Neural cell (in vitro differentiated cells): ENCODE data around the gene HPS5. TPM values are rescaled to one million over a fixed set of nuclear protein-coding genes. Genes with fewer than 3 reads are reported as not detected.

Source experiments
- H2AFZ ChIP-seq: fragments of 200-600, 300-800 bp; sonication (generic), shearing (Covaris generic); 2 replicates; pipeline ENCODE4 v1.6.0; 2014; ENCODE audit warnings: low read depth, mild to moderate bottlenecking, antibody characterized with exemption, low read length, moderate library complexity
- H3F3A ChIP-seq: fragments of 200-600 bp; shearing (Covaris generic); 2 replicates; pipeline ENCODE4 v1.6.1; 2016; ENCODE audit warnings: mild to moderate bottlenecking, moderate library complexity, mixed read lengths, antibody characterized with exemption, low read length; ENCODE audit not compliant: insufficient read depth, poor library complexity, severe bottlenecking
- H3K27ac ChIP-seq: fragments of 200-600, 300-800 bp; sonication (generic), shearing (Covaris generic); 2 replicates; pipeline ENCODE4 v1.5.1; 2014; ENCODE audit warnings: mild to moderate bottlenecking, low read length, moderate library complexity
- H3K27me3 ChIP-seq: fragments of 300-800, 200-600 bp; sonication (generic), shearing (Covaris generic); 2 replicates; pipeline ENCODE4 v1.6.0; 2014; ENCODE audit warnings: mild to moderate bottlenecking, low read depth, low read length, moderate library complexity; ENCODE audit not compliant: insufficient read depth
- H3K36me3 ChIP-seq: fragments of 300-800, 200-600 bp; sonication (generic), shearing (Covaris generic); 2 replicates; pipeline ENCODE4 v1.5.1; 2014; ENCODE audit warnings: mild to moderate bottlenecking, antibody characterized with exemption, low read length, moderate library complexity; ENCODE audit not compliant: insufficient read depth
- H3K4me2 ChIP-seq: fragments of 300-800, 200-600 bp; sonication (generic), shearing (Covaris generic); 2 replicates; pipeline ENCODE4 v1.6.0; 2014; ENCODE audit warnings: mild to moderate bottlenecking, low read length
- H3K4me3 ChIP-seq: fragments of 300-800, 200-600 bp; sonication (generic), shearing (Covaris generic); 2 replicates; pipeline ENCODE4 v1.5.1; 2014; ENCODE audit warnings: mild to moderate bottlenecking, low read length, moderate library complexity
- H3K79me2 ChIP-seq: fragments of 200-600 bp; shearing (Covaris generic); replicated peaks from 2 replicates; pipeline ENCODE4 v1.6.0; 2014; ENCODE audit warnings: mild to moderate bottlenecking, low read length, moderate library complexity; ENCODE audit not compliant: insufficient read depth
- H3K9ac ChIP-seq: fragments of 300-800, 200-600 bp; sonication (generic), shearing (Covaris generic); 2 replicates; pipeline ENCODE4 v1.6.1; 2016; ENCODE audit warnings: mild to moderate bottlenecking, low read length, mixed read lengths
- H3K9me2 ChIP-seq: fragments of 200-600 bp; shearing (Covaris generic); 2 replicates; pipeline ENCODE4 v1.6.1; 2016; ENCODE audit warnings: mild to moderate bottlenecking, low read length, mixed read lengths; ENCODE audit not compliant: insufficient read depth
- H3K9me3 ChIP-seq: fragments of 200-600, 300-800 bp; sonication (generic), shearing (Covaris generic); 2 replicates; pipeline ENCODE4 v1.6.1; 2016; ENCODE audit warnings: mild to moderate bottlenecking, mixed run types, low read length, moderate library complexity, mixed read lengths
- H4K20me1 ChIP-seq: fragments of 200-600 bp; shearing (Covaris generic); 2 replicates; pipeline ENCODE4 v1.6.1; 2016; ENCODE audit warnings: mild to moderate bottlenecking, mixed run types; ENCODE audit not compliant: insufficient read depth
- EP300 ChIP-seq: fragments of 450-650 bp; conservative IDR thresholded peaks from 2 replicates; pipeline ENCODE4 v1.6.1; 2014; ENCODE audit warnings: antibody characterized with exemption, mild to moderate bottlenecking, moderate library complexity; ENCODE audit not compliant: poor library complexity, severe bottlenecking
- EZH2 ChIP-seq: fragments of 200-600, 300-800 bp; shearing (Covaris generic), sonication (generic); IDR thresholded peaks from 2 replicates; pipeline ENCODE4 v1.6.1; 2014; ENCODE audit warnings: antibody characterized with exemption, low read length, borderline replicate concordance, mild to moderate bottlenecking; ENCODE audit not compliant: insufficient read depth, poor library complexity, severe bottlenecking
- MXI1 ChIP-seq: fragments of 450-650 bp; conservative IDR thresholded peaks from 2 replicates; pipeline ENCODE4 v1.6.1; 2014; ENCODE audit warnings: antibody characterized with exemption, mild to moderate bottlenecking; ENCODE audit not compliant: poor library complexity, severe bottlenecking
- POLR2AphosphoS5 ChIP-seq: IDR thresholded peaks from 2 replicates; pipeline ENCODE4 v1.6.1; 2012
- RAD21 ChIP-seq: fragments of 450-650 bp; conservative IDR thresholded peaks from 2 replicates; pipeline ENCODE4 v1.6.1; 2014; ENCODE audit warnings: antibody characterized with exemption, mild to moderate bottlenecking, moderate library complexity
- SMC3 ChIP-seq: fragments of 450-650 bp; conservative IDR thresholded peaks from 2 replicates; pipeline ENCODE4 v1.6.1; 2014; ENCODE audit warnings: antibody characterized with exemption, mild to moderate bottlenecking, moderate library complexity; ENCODE audit not compliant: poor library complexity
- TAF1 ChIP-seq: IDR thresholded peaks from 2 replicates; pipeline ENCODE4 v1.6.1; 2012; ENCODE audit warnings: low read depth
- polyA plus RNA-seq: library from polyadenylated mRNA; depleted of rRNA; stranded (reverse); fragments of >200 nt; gene quantifications from 2 replicates; pipeline ENCODE4 v1.2.3, GENCODE V29; 2014
- TF ChIP-seq, protein P1 (sequence below): IDR thresholded peaks from 2 replicates; pipeline ENCODE4 v1.6.1; 2012; ENCODE audit warnings: borderline replicate concordance
- TF ChIP-seq, protein P2 (sequence below): fragments of 450-650 bp; IDR thresholded peaks from 2 replicates; pipeline ENCODE4 v1.5.1; 2014; ENCODE audit warnings: antibody characterized with exemption, mild to moderate bottlenecking, moderate library complexity; ENCODE audit not compliant: poor library complexity, severe bottlenecking

The HPS5 gene
- polyA plus RNA-seq, 1 donor from 2014 or later: 28.5 TPM

- H3K27me3 ChIP-seq: no peaks in the 10 kb centered on the region
- no peak overlapping the region for H3K4me2 ChIP-seq
- peaks cover 10% of the 10 kb centered on the region for H3K36me3 ChIP-seq
- H3K4me3 ChIP-seq: no peak overlapping the region
- no peaks in the 10 kb centered on the region for H3K79me2 ChIP-seq
- H3F3A ChIP-seq: no peaks in the 10 kb centered on the region
- H3K9me3 ChIP-seq: no peaks in the 10 kb centered on the region
- H3K9ac ChIP-seq: no peak overlapping the region
- no peak overlapping the region for H2AFZ ChIP-seq
- no peaks in the 10 kb centered on the region for H3K9me2 ChIP-seq
- TF ChIP-seq RAD21 (no peak), POLR2AphosphoS5 (no peak), MXI1 (no peak), EP300 (no peak), EZH2 (no peak), TAF1 (no peak)
- TF ChIP-seq, protein P1, sequence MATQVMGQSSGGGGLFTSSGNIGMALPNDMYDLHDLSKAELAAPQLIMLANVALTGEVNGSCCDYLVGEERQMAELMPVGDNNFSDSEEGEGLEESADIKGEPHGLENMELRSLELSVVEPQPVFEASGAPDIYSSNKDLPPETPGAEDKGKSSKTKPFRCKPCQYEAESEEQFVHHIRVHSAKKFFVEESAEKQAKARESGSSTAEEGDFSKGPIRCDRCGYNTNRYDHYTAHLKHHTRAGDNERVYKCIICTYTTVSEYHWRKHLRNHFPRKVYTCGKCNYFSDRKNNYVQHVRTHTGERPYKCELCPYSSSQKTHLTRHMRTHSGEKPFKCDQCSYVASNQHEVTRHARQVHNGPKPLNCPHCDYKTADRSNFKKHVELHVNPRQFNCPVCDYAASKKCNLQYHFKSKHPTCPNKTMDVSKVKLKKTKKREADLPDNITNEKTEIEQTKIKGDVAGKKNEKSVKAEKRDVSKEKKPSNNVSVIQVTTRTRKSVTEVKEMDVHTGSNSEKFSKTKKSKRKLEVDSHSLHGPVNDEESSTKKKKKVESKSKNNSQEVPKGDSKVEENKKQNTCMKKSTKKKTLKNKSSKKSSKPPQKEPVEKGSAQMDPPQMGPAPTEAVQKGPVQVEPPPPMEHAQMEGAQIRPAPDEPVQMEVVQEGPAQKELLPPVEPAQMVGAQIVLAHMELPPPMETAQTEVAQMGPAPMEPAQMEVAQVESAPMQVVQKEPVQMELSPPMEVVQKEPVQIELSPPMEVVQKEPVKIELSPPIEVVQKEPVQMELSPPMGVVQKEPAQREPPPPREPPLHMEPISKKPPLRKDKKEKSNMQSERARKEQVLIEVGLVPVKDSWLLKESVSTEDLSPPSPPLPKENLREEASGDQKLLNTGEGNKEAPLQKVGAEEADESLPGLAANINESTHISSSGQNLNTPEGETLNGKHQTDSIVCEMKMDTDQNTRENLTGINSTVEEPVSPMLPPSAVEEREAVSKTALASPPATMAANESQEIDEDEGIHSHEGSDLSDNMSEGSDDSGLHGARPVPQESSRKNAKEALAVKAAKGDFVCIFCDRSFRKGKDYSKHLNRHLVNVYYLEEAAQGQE: no peak
- H4K20me1 ChIP-seq: no peaks in the 10 kb centered on the region
- H3K27ac ChIP-seq: no peak overlapping the region
Observed at GRCh38 chr11:18294862-18295261, 27.1 kb downstream of the HPS5 start.

GRCh38 chr11:18288911-18289310 lies 33.0 kb downstream of the HPS5 start:
- Histone ChIP-seq H3K36me3 (peaks cover under 1% of the 10 kb centered on the region), H3K27ac (no peak overlapping the region), H3K4me3 (no peak overlapping the region), H2AFZ (no peak overlapping the region), H3K79me2 (no peaks in the 10 kb centered on the region), H3K9ac (no peak overlapping the region), H3K27me3 (no peaks in the 10 kb centered on the region), H3K9me2 (no peaks in the 10 kb centered on the region), H3K4me2 (no peak overlapping the region), H3F3A (no peaks in the 10 kb centered on the region), H3K9me3 (no peaks in the 10 kb centered on the region), H4K20me1 (no peaks in the 10 kb centered on the region)
- TF ChIP-seq POLR2AphosphoS5 (no peak), TAF1 (no peak), RAD21 (no peak), EP300 (no peak), EZH2 (no peak), SMC3 (no peak), MXI1 (no peak)
- TF ChIP-seq, protein P2, sequence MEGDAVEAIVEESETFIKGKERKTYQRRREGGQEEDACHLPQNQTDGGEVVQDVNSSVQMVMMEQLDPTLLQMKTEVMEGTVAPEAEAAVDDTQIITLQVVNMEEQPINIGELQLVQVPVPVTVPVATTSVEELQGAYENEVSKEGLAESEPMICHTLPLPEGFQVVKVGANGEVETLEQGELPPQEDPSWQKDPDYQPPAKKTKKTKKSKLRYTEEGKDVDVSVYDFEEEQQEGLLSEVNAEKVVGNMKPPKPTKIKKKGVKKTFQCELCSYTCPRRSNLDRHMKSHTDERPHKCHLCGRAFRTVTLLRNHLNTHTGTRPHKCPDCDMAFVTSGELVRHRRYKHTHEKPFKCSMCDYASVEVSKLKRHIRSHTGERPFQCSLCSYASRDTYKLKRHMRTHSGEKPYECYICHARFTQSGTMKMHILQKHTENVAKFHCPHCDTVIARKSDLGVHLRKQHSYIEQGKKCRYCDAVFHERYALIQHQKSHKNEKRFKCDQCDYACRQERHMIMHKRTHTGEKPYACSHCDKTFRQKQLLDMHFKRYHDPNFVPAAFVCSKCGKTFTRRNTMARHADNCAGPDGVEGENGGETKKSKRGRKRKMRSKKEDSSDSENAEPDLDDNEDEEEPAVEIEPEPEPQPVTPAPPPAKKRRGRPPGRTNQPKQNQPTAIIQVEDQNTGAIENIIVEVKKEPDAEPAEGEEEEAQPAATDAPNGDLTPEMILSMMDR: no peak
- TF ChIP-seq, protein P1: no peak
